NOMO-1 (cell line): ENCODE results near the gene RFWD3.

Experiments
- DNase-seq, 2 experiments: peaks; one replicate each; lab custom pipeline; 2025; ENCODE audit not compliant: unreplicated experiment in 2 of 2; lab: John Stamatoyannopoulos, UW

RFWD3 gene

DNA sequence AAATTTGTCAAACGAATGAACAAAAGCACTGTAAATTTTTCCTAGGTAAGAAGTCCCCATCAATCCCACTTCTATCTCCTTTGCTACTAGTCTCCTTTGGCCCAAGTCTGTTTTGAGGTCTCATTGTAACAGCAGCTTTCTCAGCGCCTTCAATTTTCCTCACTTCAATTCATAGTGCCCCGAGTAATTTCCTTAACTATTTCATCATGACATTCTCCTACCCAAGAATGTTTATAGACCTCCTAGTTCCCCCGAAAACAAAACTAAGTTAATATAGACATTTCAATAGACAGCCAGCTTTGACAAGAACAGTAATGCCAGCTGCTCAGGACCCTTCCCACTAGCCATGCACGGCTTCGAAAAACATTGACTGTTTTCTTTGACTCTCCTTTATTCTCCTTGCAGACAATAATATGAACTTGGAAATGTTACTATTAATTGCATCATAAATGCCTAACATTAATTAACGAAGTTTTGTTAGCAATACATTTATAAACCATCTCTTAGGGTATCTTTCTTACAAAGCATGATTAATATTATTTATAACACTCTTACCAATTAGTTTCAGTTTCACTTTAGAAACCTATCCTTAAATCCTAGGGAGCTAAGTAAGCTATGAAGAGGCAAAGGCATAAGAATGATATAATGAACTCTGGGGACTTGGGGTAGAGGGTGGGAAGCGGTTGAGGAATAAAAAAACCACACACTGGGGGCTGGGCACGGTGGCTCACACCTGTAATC lies 82.6 kb downstream of the RFWD3 start:
- DNase-seq: no peak

DNA sequence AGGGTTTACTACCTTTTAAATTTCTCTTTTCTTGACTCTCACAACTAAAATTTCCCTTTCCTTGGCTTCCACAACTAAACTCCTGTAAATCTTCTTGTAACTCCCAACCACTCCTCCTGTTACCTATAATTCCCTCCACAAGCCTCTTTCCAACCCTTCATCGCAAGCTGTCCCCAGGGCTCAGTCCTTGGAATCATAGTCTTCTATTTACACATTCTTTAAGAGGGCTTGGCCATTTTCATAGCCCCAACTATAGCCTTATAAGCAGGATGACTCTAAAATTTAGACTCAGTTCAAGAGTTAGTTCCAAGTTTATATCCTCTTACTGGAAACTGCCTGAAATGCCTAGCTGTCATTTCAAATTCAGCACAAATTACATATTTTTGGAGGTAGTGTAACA lies 83.7 kb downstream of the RFWD3 start:
- DNase-seq: no peak

DNA sequence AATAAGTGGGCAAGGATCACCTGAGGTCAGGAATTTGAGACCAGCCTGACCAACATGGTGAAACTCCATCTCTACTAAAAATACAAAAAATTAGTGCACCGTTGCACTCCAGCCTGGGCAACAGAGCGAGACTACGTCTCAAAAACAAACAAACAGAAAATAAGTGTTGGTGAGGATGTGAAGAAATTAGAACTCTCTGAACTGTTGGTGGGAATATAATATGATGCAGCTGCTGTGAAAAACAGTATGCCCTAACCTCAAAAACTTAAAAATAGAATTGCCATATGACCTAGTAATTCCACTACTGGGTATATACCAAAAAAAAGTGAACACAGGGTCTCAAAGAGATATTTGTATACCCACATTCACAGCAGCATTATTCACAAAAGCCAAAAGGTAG lies 85.8 kb downstream of the RFWD3 start:
- DNase-seq: no peak

DNA sequence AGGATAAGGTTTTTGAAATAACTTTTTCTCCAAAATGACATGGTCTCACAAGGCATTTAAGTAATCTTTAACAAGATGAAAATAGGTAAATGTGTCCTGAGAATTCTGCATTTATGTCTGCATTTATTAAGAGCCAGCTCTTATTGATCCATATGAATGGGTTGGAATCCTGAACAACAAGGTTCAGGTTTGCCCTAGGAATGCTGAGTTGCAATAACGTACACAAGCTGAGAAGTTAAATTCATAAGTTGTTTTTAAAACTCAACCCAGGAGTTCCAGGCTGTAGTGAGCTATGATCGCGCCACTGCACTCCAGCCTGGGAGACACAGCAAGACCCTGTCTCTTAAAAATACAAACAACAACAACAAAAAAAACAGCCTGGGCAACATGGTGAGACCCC lies 87.8 kb downstream of the RFWD3 start:
- no peak for DNase-seq

DNA sequence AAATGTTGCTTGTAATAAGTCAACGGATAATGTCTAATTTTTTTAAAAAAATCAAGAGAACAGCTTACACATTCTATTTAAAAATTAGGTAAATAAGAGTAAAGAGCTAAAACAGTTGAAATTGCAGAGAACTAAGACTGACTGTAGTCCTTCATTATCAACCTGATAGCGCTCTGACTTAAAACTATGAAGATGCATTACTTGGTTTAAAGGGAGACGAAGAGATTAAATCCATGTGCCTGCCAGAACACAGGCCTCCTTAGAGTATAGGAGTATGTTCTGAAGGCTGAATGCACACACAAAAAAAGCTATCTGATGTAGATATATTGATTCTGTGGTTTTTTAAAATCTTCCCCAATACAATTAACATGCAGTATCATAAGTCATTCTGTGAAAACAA lies 88.2 kb downstream of the RFWD3 start:
- no peak for DNase-seq

DNA sequence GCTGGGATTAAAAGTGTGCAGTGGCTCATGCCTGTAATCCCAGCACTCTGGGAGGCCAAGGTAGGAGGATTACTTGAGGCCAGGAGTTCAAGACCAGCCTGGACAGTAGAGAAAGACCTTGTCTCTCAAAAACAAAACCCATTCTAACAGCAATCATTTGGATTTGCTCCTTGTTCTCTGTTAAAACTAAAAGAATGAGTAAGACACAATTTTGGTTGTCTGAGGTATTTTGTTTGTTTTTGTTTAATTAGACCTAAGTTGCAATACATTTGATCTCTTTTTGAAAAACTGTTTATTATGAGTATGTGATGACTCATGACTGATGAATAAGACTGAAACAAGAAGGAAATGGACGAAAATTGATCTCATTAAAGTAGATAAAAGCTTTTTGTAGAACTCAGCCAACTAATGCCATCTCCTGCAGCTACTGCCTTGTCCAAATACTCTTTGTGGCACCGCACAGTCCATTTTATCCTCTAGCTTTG lies 88.8 kb downstream of the RFWD3 start:
- DNase-seq: peak in 1 of 2 experiments; percentile 45

DNA sequence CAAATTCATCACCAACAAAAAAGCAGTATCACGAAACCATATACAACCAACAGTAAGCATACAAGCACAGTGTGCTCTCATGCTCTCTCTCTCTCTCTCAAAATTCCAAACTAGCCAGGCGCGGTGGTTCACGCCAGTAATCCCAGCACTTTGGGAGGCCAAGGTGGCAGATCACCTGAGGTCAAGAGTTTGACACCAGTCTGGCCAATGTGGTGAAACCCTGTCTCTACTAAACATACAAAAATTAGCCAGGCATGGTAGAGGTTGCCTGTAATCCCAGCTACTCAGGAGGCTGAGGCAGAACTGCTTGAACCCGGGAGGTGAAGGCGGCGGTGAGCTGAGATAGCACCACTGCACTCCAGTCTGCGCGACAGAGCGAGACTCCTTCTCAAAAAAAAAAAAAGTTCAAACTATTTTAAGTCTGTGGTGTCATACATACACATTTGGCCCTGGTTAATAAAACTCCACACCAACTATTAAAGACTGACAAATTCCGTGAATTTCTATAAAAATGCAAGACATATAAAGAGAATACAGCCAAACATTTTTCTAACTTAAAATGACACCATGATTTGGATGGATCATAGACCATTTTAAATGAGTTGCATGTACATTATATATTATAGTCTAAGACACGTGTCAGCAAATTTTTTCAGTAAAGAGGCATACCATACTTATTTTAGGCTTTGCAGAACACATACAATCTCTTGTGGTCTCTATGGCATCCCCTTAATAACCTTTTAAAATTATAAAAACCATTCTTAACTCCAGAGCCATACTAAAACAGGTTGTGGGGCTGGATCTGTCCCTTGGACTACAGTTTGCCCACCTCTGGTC lies 90.7 kb downstream of the RFWD3 start:
- DNase-seq: no peak

DNA sequence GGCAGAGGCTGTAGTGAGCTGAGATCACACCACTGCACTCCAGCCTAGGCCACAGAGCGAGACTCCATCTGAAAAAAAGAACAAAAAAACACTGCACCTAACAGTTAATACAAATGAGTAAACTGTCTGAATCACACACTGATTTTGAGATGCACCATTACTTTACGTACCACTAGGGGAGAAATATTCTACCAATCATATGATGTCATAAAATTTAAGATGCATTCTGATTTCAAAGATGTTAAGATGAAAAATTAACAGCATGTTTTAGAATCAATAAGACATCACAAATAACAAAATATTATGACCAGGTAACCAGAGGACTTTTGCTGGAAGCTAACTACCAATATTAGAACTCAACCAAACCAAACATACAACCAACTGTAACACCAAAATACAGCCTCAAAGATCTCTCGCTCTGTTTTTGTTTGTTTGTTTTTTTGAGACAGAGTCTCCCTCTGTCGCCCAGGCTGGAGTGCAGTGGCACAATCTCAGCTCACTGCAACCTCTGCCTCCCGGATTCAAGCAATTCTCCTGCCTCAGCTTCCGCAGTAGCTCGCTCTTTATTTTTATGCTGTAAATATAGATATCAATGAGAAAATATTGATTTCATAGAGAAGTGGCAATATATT lies 91.4 kb downstream of the RFWD3 start:
- DNase-seq: no peak

DNA sequence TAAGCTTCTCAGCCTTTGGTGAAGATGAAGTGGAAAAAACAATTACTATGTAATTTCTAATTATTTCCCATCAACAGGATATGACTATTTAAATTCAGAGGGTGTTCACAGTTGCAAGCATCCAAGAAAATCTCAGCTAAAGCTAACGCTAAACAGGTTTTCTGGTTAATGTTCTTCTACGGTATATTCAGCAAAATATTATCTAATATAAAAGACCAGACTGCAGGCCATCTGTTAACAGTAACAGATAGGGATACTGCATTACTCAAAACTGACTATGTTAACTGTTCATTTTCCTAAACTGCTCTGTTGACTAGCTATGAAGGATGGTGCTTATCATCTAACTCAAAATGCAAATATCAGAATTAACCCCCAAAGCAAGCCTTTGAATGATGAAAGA lies 92.5 kb downstream of the RFWD3 start:
- no peak for DNase-seq

DNA sequence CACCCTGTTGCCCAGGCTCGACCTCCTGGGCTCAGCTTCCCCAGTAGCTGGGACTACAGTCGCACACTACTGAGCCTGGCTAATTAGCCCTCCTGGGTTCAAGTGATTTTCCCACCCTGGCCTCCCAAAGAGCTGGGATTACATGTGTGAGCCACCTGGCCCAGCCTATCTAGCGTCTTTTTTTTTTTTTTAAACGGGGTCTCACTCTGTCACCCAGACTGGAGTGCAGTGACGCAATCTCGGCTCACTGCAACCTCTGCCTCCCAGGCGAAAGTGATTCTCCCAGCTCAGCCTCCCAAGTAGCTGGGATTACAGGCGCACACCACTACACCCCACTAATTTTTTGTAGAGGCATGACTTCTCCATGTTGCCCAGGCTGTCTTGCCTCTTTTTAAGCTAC lies 93.1 kb downstream of the RFWD3 start:
- no peak for DNase-seq
